CD4-positive, alpha-beta T cell treated with Interleukin-4 for 1 hour (primary cell): Measurements from ENCODE around the gene GUK1.
"Not testable (repeated sequence)": the region's sequence is repeated elsewhere in the genome, so short reads cannot be mapped to it uniquely, and the experiment has no call there.

ENCODE experiments used
- DNase-seq, 2 donors: peaks; one replicate each; pipeline ENCODE4 v3.0.0-alpha.2; 2020 to 2022

Gene GUK1

DNA sequence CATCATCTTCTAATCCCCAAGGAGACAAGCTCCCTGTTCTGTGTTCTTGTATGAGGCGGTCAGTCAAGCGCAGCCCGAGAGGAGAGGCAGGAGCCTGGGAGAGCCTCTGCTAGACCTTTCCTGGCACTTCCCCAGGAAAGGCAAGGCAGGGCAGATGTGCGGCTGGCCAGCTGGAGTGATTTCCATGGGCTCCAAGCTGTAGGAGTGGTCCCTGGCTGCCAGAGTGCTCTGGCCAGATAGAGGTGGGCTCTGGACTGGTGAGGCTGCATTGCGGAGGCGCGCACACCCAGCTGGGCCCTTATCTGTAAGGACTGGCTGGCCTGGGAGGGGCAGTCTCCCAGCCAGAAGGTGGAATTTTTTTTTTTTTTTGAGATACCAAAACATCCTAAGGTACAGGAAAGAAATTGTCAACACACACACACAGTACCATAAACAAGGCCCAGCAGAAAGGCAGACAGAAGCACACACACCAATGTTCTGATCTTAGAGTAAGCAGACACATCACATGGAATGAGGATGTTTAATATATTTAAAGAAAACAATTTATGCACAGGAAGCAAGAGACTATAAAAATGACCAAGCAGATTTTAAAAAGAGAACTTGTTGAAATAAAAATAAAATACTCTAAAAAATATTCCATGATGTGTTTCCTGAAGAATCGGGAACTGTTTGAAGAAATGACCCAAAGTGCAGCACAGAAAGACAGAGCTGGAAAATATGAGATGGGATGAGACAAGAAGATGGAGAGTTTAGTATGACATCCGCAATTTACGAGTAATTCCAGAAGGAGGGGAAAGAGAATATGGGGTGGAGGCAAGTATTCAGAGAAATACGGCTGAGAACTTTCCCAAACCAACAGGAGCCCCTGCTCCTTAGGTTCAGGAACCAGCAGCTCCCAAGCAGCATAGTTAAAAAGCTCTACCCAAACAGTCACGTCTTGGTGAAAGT, 38.9 kb downstream of the GUK1 start:
- no peak for DNase-seq

DNA sequence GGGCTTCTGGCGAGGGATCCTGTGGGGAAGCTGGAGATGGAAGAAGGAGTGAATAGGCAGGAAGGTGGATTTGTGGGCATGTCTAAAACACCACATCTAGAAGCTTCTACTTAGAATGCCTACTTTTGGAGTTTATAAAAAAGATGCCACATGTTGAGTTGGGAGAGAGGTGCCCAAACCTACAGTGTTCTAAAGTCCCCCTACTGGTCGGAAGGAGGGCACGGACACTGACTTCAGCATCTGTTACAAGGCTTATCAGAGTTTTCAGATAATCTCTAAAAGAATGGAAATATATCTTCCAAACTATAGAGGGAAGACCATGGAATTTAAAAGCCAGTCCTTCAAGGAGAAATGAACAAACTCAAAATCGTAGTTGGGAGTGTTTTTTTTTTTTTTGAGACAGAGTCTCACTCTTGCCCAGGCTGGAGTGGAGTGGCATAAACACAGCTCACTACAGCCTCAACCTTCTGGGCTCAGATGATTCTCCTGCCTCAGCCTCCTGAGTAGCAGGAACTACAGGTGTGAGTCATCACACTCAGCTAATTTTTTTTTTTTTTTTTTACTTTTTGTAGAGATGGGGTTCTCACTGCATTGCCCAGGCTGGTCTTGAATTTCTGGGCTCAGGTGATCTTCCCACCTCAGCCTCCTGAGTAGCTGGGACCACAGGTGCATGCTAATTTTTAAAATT, 40.3 kb downstream of the GUK1 start:
- no peak for DNase-seq

DNA sequence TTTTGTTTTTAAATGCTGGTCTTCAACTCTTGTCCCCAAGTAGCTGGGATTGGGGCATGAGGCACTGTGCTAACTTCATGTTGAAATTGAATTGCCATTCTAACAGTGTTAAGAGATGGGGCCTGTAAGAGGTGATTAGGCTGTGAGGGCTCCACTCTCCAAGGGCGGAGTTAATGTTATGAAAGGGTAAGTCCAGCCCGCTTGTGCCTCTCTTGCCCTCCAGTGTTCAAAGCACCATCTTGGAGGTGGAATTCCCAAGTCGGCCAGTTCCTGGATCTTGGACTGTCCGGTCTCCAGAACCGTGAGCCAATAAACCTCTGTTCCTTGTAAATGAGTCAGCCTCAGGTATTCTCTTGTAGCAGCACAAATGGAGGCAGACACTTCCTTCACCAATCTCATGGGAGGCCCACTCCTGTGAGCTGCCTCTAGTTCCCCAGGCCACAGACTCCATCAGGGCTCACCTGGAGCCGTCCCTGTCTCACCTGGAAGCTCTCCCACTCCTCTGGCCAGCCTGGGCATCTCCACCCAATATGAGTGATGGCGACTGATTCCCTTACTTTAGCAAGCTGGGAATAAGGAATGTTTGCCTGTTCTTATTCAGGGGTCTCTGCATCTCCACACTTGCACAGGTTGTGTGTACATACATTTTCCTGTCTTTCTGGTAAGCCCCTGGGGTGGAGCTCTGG, 41.0 kb downstream of the GUK1 start:
- no peak for DNase-seq

DNA sequence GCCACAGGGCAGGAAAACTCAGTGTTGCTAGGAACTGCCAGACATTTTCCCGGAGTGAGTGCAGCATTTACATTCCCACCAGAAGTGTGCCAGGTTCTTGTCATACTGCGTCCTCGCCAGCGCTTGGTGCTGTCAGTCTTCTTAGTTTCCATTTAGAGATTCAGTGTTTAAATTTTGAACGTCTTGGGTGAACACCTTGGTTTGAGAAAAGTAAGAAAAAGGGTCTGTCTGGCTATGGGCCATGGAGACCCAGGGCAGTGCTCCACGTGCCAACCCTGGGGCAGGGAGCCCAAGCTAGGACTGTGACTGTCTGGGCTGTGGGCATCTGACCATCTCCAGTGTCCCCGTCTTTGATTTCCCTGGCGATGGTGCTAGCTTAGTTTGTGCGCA, 41.6 kb downstream of the GUK1 start:
- DNase-seq: no peak

DNA sequence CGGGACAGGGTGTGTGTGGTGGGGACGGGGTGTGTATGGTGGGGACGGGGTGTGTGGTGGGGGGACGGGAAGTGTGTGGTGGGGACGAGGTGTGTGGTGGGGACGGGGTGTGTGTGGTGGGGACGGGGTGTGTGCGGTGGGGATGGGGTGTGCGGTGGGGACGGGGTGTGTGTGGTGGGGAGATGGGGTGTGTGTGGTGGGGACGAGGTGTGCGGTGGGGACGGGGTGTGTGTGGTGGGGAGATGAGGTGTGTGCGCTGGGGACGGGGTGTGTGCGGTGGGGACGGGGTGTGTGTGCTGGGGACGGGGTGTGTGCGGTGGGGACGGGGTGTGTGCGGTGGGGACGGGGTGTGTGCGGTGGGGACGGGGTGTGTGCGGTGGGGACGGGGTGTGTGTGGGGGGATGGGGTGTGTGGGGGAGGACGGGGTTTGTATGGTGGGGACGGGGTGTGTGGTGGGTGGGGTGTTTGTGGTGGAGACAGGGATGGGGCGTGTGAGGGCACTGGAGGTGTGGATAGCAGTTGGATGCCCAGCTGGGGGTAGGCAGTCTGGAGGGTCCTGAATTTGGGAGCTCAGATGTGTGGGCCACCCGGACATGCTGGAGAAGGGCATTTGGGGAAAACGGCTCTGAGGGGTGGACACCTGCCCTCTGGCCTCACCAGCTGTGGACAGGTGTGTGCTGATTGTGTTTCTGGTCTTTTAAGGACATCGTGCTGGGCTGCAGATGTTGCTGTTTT, 42.4 kb downstream of the GUK1 start:
- DNase-seq: peak in 1 of 2 donors; percentile 36

DNA sequence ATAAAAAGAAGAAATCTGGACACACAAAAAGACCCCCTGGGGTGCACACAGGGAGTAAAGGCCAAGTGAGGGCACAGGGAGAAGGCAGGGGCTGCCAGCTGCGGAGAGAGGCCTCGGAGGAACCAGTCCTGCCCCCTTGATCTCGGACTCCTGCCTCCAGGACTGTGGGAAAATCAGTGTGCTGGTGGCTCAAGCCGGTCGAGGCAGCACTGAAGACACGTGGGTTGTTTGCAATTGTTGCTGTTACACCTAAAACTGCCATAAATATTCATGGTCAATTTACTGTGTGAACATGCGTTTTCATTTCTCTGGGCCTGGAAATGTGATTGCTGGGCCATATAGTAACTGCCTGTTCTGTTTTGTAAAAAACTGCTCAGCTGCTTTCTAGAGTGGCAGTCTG, 44.1 kb downstream of the GUK1 start:
- DNase-seq: no peak

DNA sequence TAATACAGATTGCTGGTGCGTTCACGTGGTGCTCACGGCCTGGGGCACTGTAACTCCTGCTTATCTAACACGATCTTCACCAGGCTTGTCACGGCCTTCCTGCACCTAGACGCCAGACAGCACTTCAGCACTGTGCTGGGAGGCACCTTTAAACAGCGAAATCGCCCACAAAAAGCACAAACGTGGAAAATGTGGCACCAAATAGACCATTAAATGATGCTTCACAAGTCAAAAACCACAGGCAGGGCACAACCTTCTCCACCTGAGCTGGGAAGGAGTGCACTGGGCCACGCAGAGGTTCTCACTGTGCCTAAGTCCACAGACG, 45.5 kb downstream of the GUK1 start:
- peak; percentile 55 to 70 for DNase-seq

DNA sequence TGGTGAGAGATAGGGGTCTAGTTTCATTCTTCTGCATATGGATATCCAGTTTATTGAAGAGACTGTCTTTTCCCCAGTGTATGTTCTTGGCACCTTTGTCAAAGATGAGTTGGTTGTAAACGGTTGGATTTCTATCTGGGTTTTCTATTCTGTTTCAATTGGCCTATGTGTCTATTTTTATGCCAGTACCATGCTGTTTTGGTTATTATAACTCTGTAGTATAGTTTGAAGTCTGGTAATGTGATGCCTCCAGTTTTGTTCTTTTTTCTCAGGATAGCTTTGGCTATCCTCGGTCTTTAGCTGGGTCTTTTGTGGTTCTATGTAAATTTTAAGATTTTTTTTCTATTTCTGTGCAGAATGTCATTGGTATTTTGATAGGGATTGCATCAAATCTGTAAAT, 48.2 kb downstream of the GUK1 start:
- DNase-seq: not testable (repeated sequence)

DNA sequence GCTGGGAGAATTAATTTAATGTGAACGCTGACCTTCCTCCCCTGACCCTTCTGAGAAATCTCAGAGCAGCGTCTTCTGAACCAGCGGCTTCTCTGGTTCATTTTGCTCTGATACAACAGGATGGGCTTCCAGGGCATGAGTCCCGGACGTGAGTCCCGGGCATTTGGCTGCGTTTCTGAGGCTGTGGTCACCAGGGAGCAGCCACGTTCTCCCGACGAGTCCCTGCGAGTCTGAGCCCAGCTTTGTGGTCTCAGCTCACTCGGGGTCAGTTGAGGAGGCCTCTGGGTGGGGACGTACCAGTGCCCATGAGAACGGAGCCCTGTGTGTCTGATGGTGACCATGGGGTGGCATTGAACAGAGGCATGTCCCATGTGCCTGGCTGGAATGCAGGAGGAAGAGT, 50.1 kb downstream of the GUK1 start:
- no peak for DNase-seq

DNA sequence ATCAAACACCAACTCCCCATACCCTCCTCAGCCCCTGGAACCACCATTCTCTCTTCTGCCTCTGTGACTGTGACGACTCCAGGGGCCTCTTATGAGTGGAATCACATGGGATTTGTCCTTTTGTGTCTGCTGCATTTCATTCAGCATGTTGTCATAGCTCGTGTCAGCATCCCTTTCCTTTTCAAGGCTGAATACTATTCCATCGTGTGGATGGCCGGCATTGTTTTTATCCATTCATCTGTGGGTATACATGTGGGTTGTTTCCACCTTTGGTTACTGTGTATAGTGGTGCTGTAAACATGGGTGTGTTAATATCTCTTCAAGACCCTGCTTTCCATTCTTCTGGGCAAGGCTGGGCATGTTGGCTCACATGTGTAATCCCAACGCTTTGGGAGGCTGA, 50.7 kb downstream of the GUK1 start:
- DNase-seq: no peak

DNA sequence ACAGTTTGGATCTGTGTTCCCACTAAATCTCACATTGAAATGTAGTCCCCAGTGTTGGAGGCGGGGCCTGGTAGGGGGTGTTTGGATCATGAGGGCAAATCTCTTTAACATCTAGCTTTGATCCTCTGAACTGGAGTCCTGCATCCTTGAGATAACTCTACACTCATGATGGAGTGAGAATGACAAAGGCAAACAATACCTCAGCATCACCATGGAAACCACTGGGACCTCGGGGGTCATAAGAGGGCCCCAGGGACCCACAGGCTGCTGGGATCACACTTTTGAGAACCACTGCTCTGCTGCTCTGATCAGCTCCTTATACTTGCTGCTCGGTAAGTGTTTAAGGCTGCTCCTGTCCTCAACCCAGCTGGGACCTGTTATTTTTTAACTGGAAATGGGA, 54.4 kb downstream of the GUK1 start:
- no peak for DNase-seq

DNA sequence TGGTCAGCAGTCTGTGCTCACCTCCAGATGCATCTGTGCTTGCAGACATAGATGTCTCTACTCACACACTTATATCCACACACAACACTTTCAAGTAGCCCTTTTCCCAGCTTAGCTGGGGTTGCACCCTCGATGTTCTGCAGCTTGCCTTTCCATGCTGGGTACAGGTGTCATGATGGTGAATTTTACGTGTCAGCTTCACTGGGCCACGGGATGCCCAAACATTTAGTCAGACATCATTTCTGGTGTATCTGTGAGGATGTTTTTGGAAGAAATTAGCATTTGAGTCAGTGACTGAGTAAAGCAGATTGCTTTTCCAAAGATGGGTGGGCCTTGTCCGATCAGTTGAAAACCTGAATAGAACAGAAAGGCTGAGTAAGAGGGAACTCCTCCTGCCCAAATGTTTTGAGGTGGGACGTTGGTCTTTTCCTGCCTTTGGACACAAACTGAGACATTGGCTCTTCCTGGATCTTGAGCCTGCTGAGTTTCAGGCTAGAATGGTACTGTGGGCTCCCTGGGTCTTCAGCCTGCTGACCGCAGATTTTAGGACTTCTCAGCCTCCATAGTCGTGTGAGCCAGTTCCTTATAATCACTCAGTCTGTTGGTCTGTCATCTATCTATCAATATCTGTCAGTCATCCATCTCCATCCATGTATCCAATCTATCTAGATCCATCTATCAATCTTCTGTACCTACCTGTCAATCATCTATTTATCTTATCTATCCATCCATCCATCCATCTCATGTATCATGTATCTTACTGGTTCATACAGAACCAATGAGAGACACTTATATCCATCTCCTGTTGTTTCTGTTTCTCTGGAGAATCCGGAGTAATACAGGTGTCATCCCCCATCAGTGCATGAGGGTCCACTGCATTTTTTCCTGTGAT, 55.1 kb downstream of the GUK1 start:
- no peak for DNase-seq

DNA sequence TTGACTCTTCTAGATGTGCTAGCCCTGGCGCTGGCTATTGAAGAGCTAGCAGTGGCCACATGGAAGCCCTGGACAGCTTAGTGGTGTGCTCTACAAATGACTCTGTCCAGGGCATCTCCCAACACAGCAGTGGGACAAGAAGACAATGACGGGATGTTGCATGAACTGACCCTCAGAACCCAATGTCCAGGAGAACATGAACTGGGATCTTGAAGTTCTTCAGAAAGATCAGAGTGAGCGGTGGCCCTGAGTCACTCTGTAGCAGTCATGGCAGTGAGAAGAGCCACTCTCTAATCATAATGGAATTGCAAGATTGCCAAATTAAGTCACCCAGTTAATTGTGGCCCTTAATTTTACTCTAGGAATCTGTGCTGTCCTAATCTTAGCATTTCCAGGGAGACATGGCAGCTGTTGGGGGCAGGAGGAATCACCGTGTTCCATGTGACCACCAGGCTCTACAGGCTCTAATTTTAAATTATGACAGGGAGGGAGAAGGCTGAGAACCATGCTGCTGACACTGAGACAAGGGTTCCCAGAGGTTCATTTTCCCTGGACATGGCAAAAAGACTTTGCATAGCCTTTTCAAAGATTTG, 57.6 kb downstream of the GUK1 start:
- no peak for DNase-seq
